CD14-positive monocyte (primary cell): Measurements from ENCODE around the gene ZBTB4. TPM values are rescaled to one million over a fixed set of nuclear protein-coding genes. Genes with fewer than 3 reads are reported as not detected.

Source experiments
- DNase-seq, 3 donors: peaks; one replicate each; pipeline ENCODE4 v3.0.0-alpha.2; 2011 to 2022
- H2AFZ ChIP-seq: 2 replicates; pipeline ENCODE4 v1.6.0; 2012; ENCODE audit warnings: mild to moderate bottlenecking, low read depth, low read length, inconsistent platforms; ENCODE audit not compliant: insufficient read depth, poor library complexity, severe bottlenecking
- H3K27ac ChIP-seq, 2 donors: 1 replicate in 1 of 2; 2 replicates in 1 of 2; pipeline ENCODE4 v1.5.1; 2012 to 2013; ENCODE audit warnings: low read length in 2 of 2, control low read depth in 1 of 2, inconsistent platforms in 1 of 2, low read depth in 1 of 2, mild to moderate bottlenecking in 1 of 2
- H3K27me3 ChIP-seq, 2 donors: one replicate each; pipeline versions ENCODE4 v1.6.0 to v1.6.1; 2011 to 2013; ENCODE audit warnings: low read length in 2 of 2; ENCODE audit not compliant: control insufficient read depth in 2 of 2, insufficient read depth in 2 of 2
- H3K36me3 ChIP-seq, 2 donors: replicated peaks in 1 of 2; 1 replicate in 1 of 2; 2 replicates in 1 of 2; pipeline versions ENCODE4 v1.5.1 to v1.6.1; 2012 to 2013; ENCODE audit warnings: low read length in 2 of 2, control low read depth in 1 of 2, inconsistent platforms in 1 of 2, mild to moderate bottlenecking in 1 of 2; ENCODE audit not compliant: insufficient read depth in 2 of 2, control insufficient read depth in 1 of 2
- H3K4me1 ChIP-seq, 2 donors: 1 replicate in 1 of 2; 2 replicates in 1 of 2; pipeline versions ENCODE4 v1.5.1 to v1.6.1; 2012 to 2013; ENCODE audit warnings: low read length in 2 of 2, control low read depth in 1 of 2, inconsistent platforms in 1 of 2, mild to moderate bottlenecking in 1 of 2, moderate library complexity in 1 of 2; ENCODE audit not compliant: insufficient read depth in 2 of 2, control insufficient read depth in 1 of 2
- H3K4me2 ChIP-seq: replicated peaks from 2 replicates; pipeline ENCODE3; 2012; ENCODE audit warnings: low read length, moderate library complexity, mild to moderate bottlenecking; ENCODE audit not compliant: poor library complexity, severe bottlenecking; ENCODE audit errors: extremely low read depth
- H3K4me3 ChIP-seq, 3 experiments: fragments of 200-600 bp in 1 of 3; sonication (generic) in 1 of 3; replicated peaks in 1 of 3; 1 replicate in 2 of 3; 2 replicates in 1 of 3; pipeline ENCODE4 v1.5.1; 2011 to 2013; ENCODE audit warnings: low read length in 3 of 3, mild to moderate bottlenecking in 3 of 3, control low read depth in 2 of 3, low read depth in 2 of 3, inconsistent platforms in 1 of 3, moderate library complexity in 1 of 3
- H3K79me2 ChIP-seq: 2 replicates; pipeline ENCODE4 v1.6.0; 2012; ENCODE audit warnings: mild to moderate bottlenecking, control low read depth, inconsistent platforms, low read length, moderate library complexity; ENCODE audit not compliant: insufficient read depth
- H3K9ac ChIP-seq: 2 replicates; pipeline ENCODE4 v1.6.0; 2017; ENCODE audit warnings: low read length, mild to moderate bottlenecking; ENCODE audit not compliant: insufficient read depth, poor library complexity, severe bottlenecking
- H3K9me3 ChIP-seq, 2 donors: replicated peaks in 1 of 2; 1 replicate in 1 of 2; 2 replicates in 1 of 2; pipeline versions ENCODE4 v1.5.1 to v1.6.1; 2012 to 2013; ENCODE audit warnings: low read length in 2 of 2, control low read depth in 1 of 2; ENCODE audit not compliant: control insufficient read depth in 1 of 2, insufficient read depth in 1 of 2
- H4K20me1 ChIP-seq: 2 replicates; pipeline ENCODE4 v1.6.0; 2012; ENCODE audit warnings: mild to moderate bottlenecking, low read length, control low read depth, moderate library complexity; ENCODE audit not compliant: insufficient read depth
- H3K27ac Mint-ChIP-seq, 7 donors: one replicate each; pipeline ENCODE4 v1.8.0; 2020; ENCODE audit warnings: mild to moderate bottlenecking in 7 of 7, mixed read lengths in 7 of 7, moderate library complexity in 6 of 7, inconsistent platforms in 2 of 7
- H3K27me3 Mint-ChIP-seq, 3 donors: one replicate each; pipeline ENCODE4 v1.8.0; 2021 to 2022; ENCODE audit warnings: low read depth in 3 of 3, mild to moderate bottlenecking in 3 of 3, mixed read lengths in 3 of 3, moderate library complexity in 3 of 3, inconsistent platforms in 1 of 3
- H3K36me3 Mint-ChIP-seq, 2 donors: one replicate each; pipeline ENCODE4 v1.8.0; 2020; ENCODE audit warnings: mixed read lengths in 2 of 2, inconsistent platforms in 1 of 2, mild to moderate bottlenecking in 1 of 2
- H3K4me1 Mint-ChIP-seq: one replicate; pipeline ENCODE4 v1.8.0; 2020; ENCODE audit warnings: mild to moderate bottlenecking, mixed read lengths
- H3K4me3 Mint-ChIP-seq, 2 donors: one replicate each; pipeline ENCODE4 v1.8.0; 2020; ENCODE audit warnings: mild to moderate bottlenecking in 2 of 2, mixed read lengths in 2 of 2, moderate library complexity in 1 of 2
- H3K9me3 Mint-ChIP-seq, 7 donors: one replicate each; pipeline ENCODE4 v1.8.0; 2020 to 2022; ENCODE audit warnings: mixed read lengths in 7 of 7, mild to moderate bottlenecking in 6 of 7, moderate library complexity in 6 of 7, inconsistent platforms in 2 of 7
- CTCF ChIP-seq: fragments of 200-600 bp; IDR thresholded peaks from one replicate; pipeline ENCODE4 v1.8.0; 2022; ENCODE audit warnings: antibody characterized with exemption, mild to moderate bottlenecking
- WGBS: methylation state at CpG from one replicate; pipeline ENCODE4 v1.1.5; 2013; ENCODE audit warnings: missing lambda C conversion rate; ENCODE audit not compliant: insufficient coverage; 5-methylcytosine and 5-hydroxymethylcytosine counted together
- intact Hi-C, 2 donors: fragments of 100-400 bp; cut with micrococcal nuclease; formaldehyde crosslinking; loops; one replicate each; pipeline versions ENCODE4 v1.15.0 to v1.15.1; 2023
- polyA plus RNA-seq, 3 donors: library from polyadenylated mRNA; depleted of rRNA in 1 of 3; unstranded in 2 of 3; stranded (reverse) in 1 of 3; fragments of 300-500 nt in 2 of 3; fragments of >200 nt in 1 of 3; fragmentation: Illumina TruSeq in 2 of 3; gene quantifications; 1 replicate in 2 of 3; 2 replicates in 1 of 3; pipeline ENCODE4 v1.2.3, GENCODE V29; 2012 to 2021

ZBTB4 gene
- polyA plus RNA-seq, 3 donors, result 3.4 to 8.1 (median 4.4) TPM

DNA sequence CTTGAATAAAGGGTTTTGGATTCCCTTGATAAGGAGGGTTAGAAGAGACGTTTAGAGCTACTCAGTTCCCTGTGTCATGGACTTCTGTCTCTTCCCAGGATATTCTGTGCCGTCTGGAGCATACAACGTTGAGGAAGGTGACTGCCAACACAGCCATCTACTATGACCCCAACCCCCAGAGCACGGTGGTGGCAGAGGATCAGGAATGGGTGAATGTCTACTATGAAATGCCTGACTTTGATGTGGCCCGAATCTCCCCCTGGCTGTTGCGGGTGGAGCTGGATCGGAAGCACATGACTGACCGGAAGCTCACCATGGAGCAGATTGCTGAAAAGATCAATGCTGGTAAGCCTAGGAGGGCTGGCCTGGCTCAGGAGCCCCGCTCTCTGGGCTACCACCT is 29.4 kb upstream of the ZBTB4 start:
- Mint-ChIP-seq H3K4me1 (no peaks in the 10 kb centered on the region), H3K4me3 (no peak overlapping the region), H3K27ac (peak overlapping the region in 2 of 7 donors; percentile 64 to 69), H3K27me3 (peaks cover 0 to 2% (median 1%) of the 10 kb centered on the region in 3 donors), H3K9me3 (no peaks in the 10 kb centered on the region), H3K36me3 (peaks cover 91 to 97% of the 10 kb centered on the region in 2 donors)
- intact Hi-C loops, result no loop called here
- Histone ChIP-seq H3K27me3 (no peaks in the 10 kb centered on the region), H2AFZ (no peak overlapping the region), H3K36me3 (peaks cover 88 to 98% of the 10 kb centered on the region in 2 donors), H4K20me1 (peaks cover 30% of the 10 kb centered on the region), H3K9me3 (no peaks in the 10 kb centered on the region), H3K27ac (no peak overlapping the region), H3K4me2 (no peak overlapping the region), H3K9ac (no peak overlapping the region), H3K4me1 (no peaks in the 10 kb centered on the region), H3K4me3 (no peak overlapping the region), H3K79me2 (no peaks in the 10 kb centered on the region)
- no peak for TF ChIP-seq CTCF
- no peak for DNase-seq
- 100% methylated on average over 4 of the region's 9 CpGs for WGBS

- H3K9me3 ChIP-seq, result no peaks in the 10 kb centered on the region
- Mint-ChIP-seq H3K36me3 (peaks cover 92 to 97% of the 10 kb centered on the region in 2 donors), H3K9me3 (no peaks in the 10 kb centered on the region), H3K4me1 (no peaks in the 10 kb centered on the region), H3K4me3 (no peak overlapping the region), H3K27me3 (peaks cover 0 to 2% (median 1%) of the 10 kb centered on the region in 3 donors), H3K27ac (peak overlapping the region in 1 of 7 donors; percentile 14)
- no peaks in the 10 kb centered on the region for H3K79me2 ChIP-seq
- H4K20me1 ChIP-seq, result peaks cover 36% of the 10 kb centered on the region
- intact Hi-C loops, result no loop called here
- 98% methylated on average over 5 of the region's 11 CpGs for WGBS
- H2AFZ ChIP-seq, result no peak overlapping the region
- H3K27me3 ChIP-seq, result no peaks in the 10 kb centered on the region
- DNase-seq, result no peak
- no peak for TF ChIP-seq CTCF
- no peak overlapping the region for H3K4me3 ChIP-seq
- no peak overlapping the region for H3K4me2 ChIP-seq
- H3K36me3 ChIP-seq, result peaks cover 88 to 98% of the 10 kb centered on the region in 2 donors
- no peak overlapping the region for H3K27ac ChIP-seq
- H3K4me1 ChIP-seq, result no peaks in the 10 kb centered on the region
- no peak overlapping the region for H3K9ac ChIP-seq
Measured at GRCh38 chr17:7508145-7508544, 28.7 kb upstream of the ZBTB4 start.
